ENCODE results near the gene BLM.

The BLM gene

GRCh38 chr15:90782442-90782841 is 65.3 kb downstream of the BLM start:
- DNase-seq (ENCODE audit: low read depth, low spot score): no peak
- ChIA-PET CTCF (interaction anchor here (0.7 kb wide), 1 partner anchor 155 kb away, joined by 3 read pairs; no protein-coding TSS in a partner anchor), POLR2A (interaction anchor here (0.6 kb wide), 1 partner anchor 224 kb away, joined by 3 read pairs; no protein-coding TSS in a partner anchor)
- no peak overlapping the region for H3K4me3 ChIP-seq (ENCODE audit: low read depth, low read length)
- TF ChIP-seq CTCF (IDR thresholded peaks at IDR 0.05; ENCODE audit: insufficient read depth, low read length, missing control alignments): no peak

GRCh38 chr15:90787881-90788280 is 70.7 kb downstream of the BLM start:
- POLR2A ChIA-PET: no interaction called here

GRCh38 chr15:90789462-90789861 is 72.3 kb downstream of the BLM start:
- CTCF ChIA-PET: interaction anchor here (1.1 kb wide), 1 partner anchor 96 kb away, joined by 4 read pairs; no protein-coding TSS in a partner anchor
- no peak for DNase-seq (ENCODE audit: low read depth, low spot score)
- H3K4me3 ChIP-seq (ENCODE audit: low read depth, low read length): no peak overlapping the region
- POLR2A ChIA-PET: interaction anchor here (0.7 kb wide), 1 partner anchor 15 kb away, joined by 4 read pairs; no protein-coding TSS in a partner anchor
- TF ChIP-seq CTCF (IDR thresholded peaks at IDR 0.05; ENCODE audit: insufficient read depth, low read length, missing control alignments): no peak

More at GRCh38 chr15:90787881-90788280, 70.7 kb downstream of the BLM start:
- CTCF ChIA-PET: no interaction called here
- H3K4me3 ChIP-seq (ENCODE audit: low read depth, low read length): no peak overlapping the region
- DNase-seq (ENCODE audit: low read depth, low spot score): no peak
- no peak for TF ChIP-seq CTCF (IDR thresholded peaks at IDR 0.05; ENCODE audit: insufficient read depth, low read length, missing control alignments)

GRCh38 chr15:90790057-90790456 is 72.9 kb downstream of the BLM start:
- H3K4me3 ChIP-seq (ENCODE audit: low read depth, low read length): no peak overlapping the region
- DNase-seq (ENCODE audit: low read depth, low spot score): no peak
- ChIA-PET CTCF (interaction anchor here (1.1 kb wide), 1 partner anchor 96 kb away, joined by 4 read pairs; no protein-coding TSS in a partner anchor), POLR2A (interaction anchor here (0.5 to 0.7 kb wide), 2 partner anchors 16 to 36 kb away, joined by 3 to 4 read pairs; no protein-coding TSS in a partner anchor)
- no peak for TF ChIP-seq CTCF (IDR thresholded peaks at IDR 0.05; ENCODE audit: insufficient read depth, low read length, missing control alignments)

- no peak overlapping the region for H3K4me3 ChIP-seq (ENCODE audit: low read depth, low read length)
- DNase-seq (ENCODE audit: low read depth, low spot score): no peak
- no peak for TF ChIP-seq CTCF (IDR thresholded peaks at IDR 0.05; ENCODE audit: insufficient read depth, low read length, missing control alignments)
- CTCF ChIA-PET: interaction anchor here (1.5 kb wide), 1 partner anchor 13 kb away, joined by 4 read pairs; no protein-coding TSS in a partner anchor
- POLR2A ChIA-PET: interaction anchor here (0.5 kb wide), 1 partner anchor 36 kb away, joined by 3 read pairs; no protein-coding TSS in a partner anchor
Measured at GRCh38 chr15:90790561-90790960, 73.4 kb downstream of the BLM start.

GRCh38 chr15:90794538-90794937 is 77.4 kb downstream of the BLM start:
- H3K4me3 ChIP-seq (ENCODE audit: low read depth, low read length): no peak overlapping the region
- DNase-seq (ENCODE audit: low read depth, low spot score): no peak
- ChIA-PET POLR2A (no interaction called here), CTCF (interaction anchor here (1.5 kb wide), 1 partner anchor 9 kb away, joined by 4 read pairs; no protein-coding TSS in a partner anchor)
- TF ChIP-seq CTCF (IDR thresholded peaks at IDR 0.05; ENCODE audit: insufficient read depth, low read length, missing control alignments): no peak
